A172 (cell line): Measurements from ENCODE around the gene FOXO3B. TPM values are rescaled to one million over a fixed set of nuclear protein-coding genes. Genes with fewer than 3 reads are reported as not detected.
"Not testable (repeated sequence)": the region's sequence is repeated elsewhere in the genome, so short reads cannot be mapped to it uniquely, and the experiment has no call there.

ENCODE experiments used
- DNase-seq: peaks from one replicate; pipeline ENCODE4 v3.0.0-alpha.2; 2015; ENCODE audit warnings: low spot score
- total RNA-seq: library from RNA; depleted of rRNA; stranded (reverse); fragments of >200 nt; shearing (Covaris generic); gene quantifications from 2 replicates; pipeline ENCODE4 v1.2.3, GENCODE V29; 2014; rRNA removed

FOXO3B gene
- total RNA-seq, 1 experiment from 2014 or later = 1.4 TPM

GRCh38 chr17:18650094-18650493, 32.0 kb downstream of the FOXO3B start:
- not testable (repeated sequence) for DNase-seq

- DNase-seq = not testable (repeated sequence)
These were observed 37.8 kb downstream of the FOXO3B start, which contains the start of gene TBC1D28 for GRCh38 chr17:18644291-18644690. TSS of gene TBC1D28 (minus strand) at chr17:18644391. CDS start at chr17:18641352, 3,039 bp downstream.

- not testable (repeated sequence) for DNase-seq
These were observed 39.0 kb downstream of the FOXO3B start for GRCh38 chr17:18643124-18643523.

GRCh38 chr17:18638357-18638756, 43.8 kb downstream of the FOXO3B start:
- not testable (repeated sequence) for DNase-seq

GRCh38 chr17:18636237-18636636, 45.9 kb downstream of the FOXO3B start:
- DNase-seq = not testable (repeated sequence)

- DNase-seq = not testable (repeated sequence)
These were observed 46.3 kb downstream of the FOXO3B start for GRCh38 chr17:18635773-18636172.

GRCh38 chr17:18634550-18635263, 47.4 kb downstream of the FOXO3B start:
- DNase-seq = not testable (repeated sequence)

Other genes starting within 250 kb of the FOXO3B start
- gene LGALS9C, start 205.5 kb downstream of the FOXO3B start, total RNA-seq = not detected in 2 replicates
- gene TBC1D28, start 37.9 kb downstream of the FOXO3B start, total RNA-seq = 0.12 TPM in 1 of 2 replicates, not detected in the other
- gene FBXW10, start 61.7 kb upstream of the FOXO3B start, total RNA-seq = not detected in 2 replicates
- gene TVP23B, start 98.9 kb upstream of the FOXO3B start, total RNA-seq = 82.5 and 83.5 TPM in 2 replicates
- 49.5 and 49.9 TPM in 2 replicates for gene PRPSAP2, start 175.8 kb upstream of the FOXO3B start, total RNA-seq